HFF-Myc (cell line): ENCODE measurements around the gene USP6NL.

Experiments
- DNase-seq: peaks from one replicate; pipeline ENCODE4 v3.0.0-alpha.2; 2011; ENCODE audit warnings: low read depth; ENCODE audit errors: extremely low read depth
- H3K4me3 ChIP-seq: replicated peaks from 2 replicates; pipeline ENCODE4 v1.5.1; 2011; ENCODE audit warnings: low read depth, mild to moderate bottlenecking, control low read depth, low read length
- TF ChIP-seq, protein P1 (sequence below): IDR thresholded peaks from 2 replicates; pipeline ENCODE4 v1.5.1; 2012; ENCODE audit warnings: mild to moderate bottlenecking, low read depth, low read length, control low read depth; ENCODE audit errors: missing control alignments

Gene USP6NL

DNA sequence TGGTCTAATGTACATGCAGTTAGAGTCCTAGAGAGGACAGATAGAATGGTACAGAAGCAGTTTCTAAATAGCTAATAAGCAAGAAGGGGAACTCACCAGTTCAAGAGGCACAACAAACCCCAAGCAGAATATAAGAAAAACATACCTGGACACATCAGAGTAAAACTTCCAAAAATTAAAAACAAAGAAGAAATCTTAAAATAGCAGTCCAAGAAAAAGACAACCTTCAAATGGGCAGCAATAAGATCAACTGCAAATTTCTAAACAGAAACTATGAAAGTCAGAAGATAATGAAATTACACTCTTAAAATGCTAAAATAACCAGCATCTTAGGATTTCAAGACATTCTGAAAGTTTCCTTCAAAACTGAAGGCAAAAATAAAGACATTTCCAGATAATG is 55.9 kb downstream of the USP6NL start:
- TF ChIP-seq, protein P1, sequence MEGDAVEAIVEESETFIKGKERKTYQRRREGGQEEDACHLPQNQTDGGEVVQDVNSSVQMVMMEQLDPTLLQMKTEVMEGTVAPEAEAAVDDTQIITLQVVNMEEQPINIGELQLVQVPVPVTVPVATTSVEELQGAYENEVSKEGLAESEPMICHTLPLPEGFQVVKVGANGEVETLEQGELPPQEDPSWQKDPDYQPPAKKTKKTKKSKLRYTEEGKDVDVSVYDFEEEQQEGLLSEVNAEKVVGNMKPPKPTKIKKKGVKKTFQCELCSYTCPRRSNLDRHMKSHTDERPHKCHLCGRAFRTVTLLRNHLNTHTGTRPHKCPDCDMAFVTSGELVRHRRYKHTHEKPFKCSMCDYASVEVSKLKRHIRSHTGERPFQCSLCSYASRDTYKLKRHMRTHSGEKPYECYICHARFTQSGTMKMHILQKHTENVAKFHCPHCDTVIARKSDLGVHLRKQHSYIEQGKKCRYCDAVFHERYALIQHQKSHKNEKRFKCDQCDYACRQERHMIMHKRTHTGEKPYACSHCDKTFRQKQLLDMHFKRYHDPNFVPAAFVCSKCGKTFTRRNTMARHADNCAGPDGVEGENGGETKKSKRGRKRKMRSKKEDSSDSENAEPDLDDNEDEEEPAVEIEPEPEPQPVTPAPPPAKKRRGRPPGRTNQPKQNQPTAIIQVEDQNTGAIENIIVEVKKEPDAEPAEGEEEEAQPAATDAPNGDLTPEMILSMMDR, result no peak
- no peak overlapping the region for H3K4me3 ChIP-seq
- no peak for DNase-seq

DNA sequence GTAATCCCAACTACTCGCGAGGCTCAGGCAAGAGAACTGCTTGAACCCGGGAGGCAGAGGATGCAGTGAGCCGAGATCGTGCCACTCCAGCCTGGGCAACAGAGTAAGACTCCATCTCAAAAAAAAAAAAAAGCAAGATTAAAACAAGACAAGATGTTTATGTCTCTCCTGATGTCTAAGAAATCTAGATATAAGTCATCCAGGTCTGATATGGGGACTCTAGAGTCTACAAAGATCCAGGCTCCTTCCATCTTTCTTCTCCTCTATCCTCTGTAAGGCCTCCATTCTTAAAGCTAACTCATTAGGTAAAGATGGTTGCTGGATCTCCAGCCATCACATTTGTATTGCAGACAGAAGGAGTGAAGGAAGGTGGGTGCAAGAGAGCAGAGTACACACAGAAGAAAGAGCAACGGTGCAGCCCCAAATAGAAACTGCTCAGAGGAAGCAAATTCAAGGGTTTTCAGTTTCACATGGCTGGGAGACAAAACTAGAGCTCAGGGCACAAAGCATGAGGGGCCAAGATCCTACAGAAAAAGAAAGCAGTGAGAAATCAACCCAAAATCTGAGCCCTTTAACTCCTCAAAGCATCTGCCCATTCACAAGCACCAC is 57.6 kb downstream of the USP6NL start:
- DNase-seq, result no peak
- TF ChIP-seq, protein P1, result no peak

DNA sequence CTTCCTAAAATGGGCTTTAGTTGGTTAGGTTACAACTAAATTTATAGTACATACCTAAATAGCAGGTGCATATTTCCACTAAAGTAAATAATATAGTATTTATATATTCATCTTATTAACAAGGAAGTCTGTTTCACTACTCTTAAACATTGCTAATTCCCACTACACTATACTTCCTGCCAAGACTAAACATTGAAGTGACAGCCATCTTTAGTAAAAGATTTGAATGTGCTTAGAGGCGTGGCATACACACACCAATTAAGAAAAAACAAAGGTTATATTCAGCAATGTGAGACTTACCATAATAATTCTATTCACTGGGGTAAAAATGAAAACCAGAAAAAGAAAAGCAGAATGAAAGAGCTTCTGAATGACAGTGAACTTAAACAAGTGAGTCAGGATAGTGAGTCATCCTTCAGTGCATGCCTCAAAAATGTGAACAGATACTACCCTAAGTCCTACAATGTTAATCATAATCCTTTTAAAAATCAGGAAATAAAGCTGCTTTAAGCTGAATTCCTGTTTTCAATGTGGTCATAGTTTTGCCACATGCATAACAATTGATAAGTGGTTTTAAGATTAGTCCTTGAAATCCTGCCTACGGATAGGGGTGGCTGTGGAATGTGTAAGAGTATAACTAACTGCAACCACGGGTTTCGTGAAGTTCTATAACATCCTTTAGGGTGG is 59.4 kb downstream of the USP6NL start:
- TF ChIP-seq, protein P1, result no peak
- no peak overlapping the region for H3K4me3 ChIP-seq
- DNase-seq, result peak; percentile 66

More for the DNA sequence above, 57.6 kb downstream of the USP6NL start:
- no peak overlapping the region for H3K4me3 ChIP-seq

DNA sequence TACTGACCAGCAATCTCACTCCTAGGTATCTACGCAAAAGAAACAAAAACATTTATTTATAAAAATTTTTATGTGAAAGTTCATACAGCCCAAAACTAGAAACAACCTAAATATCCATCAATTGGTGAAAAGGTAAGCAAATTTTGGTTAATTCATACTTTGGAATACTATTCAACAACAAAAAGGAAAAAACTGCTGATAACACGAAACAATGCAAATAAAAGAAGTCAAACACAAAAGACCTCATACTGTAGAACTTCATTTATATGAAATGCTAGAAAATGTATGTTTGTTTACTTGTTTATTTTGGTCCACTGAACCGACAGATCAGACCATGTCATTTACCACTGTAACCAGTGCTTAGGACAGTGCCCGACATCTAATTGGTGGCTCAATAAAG is 60.3 kb downstream of the USP6NL start:
- no peak overlapping the region for H3K4me3 ChIP-seq
- TF ChIP-seq, protein P1, result no peak
- no peak for DNase-seq

DNA sequence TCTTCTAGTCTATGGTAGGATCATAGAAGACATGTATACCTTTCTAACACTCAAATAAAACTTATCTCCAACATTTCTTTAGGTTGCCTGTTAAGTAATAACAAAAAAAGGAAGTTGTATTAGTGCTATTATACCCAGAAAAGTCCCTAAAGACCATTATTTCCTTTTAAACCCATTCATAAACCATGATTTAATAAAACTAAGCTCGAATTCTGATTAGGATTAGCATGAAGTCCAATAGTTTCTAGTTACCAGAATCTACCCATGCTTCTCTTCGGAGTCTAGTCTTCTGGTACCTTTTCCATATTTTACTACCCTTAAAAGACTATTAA is 62.7 kb downstream of the USP6NL start:
- no peak for DNase-seq
- H3K4me3 ChIP-seq, result no peak overlapping the region
- TF ChIP-seq, protein P1, result no peak

DNA sequence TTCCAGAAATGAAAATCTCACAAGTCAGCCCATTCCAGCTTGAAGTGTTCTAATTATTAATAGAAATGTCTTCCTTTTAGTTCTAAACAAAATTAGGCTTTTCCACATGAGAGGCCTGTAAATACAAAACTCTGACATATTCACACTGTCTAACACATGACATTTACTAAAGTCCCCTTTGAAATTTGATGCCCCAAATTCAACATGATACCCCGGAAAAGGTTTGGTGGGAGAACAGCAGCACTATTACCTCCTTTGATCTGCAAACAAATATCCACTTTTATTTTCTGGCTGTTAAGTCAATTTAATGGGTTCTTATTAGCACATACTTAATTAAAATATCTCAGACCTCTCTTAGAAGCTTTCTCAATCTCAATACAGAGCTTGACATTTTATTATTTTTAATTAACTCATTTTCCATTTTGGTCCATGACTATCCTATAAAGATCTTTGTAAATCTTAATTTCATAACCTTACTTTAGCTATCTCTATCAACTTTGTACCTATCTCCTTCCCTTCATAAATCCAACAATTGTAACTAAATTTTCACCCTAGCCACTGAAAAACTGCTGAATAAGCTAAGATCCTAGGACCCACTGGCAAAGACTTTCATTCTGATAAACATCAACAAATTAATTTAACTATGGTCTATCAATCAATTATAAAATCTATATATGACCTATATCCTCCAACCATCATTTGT is 63.2 kb downstream of the USP6NL start:
- TF ChIP-seq, protein P1, result no peak
- no peak for DNase-seq
- no peak overlapping the region for H3K4me3 ChIP-seq
